Activated CD8-positive, alpha-beta memory T cell treated with anti-CD3 and anti-CD28 coated beads for 4 hours (primary cell): ENCODE data around the gene CD38.
A peak's percentile ranks its signal among the peaks of the same experiment; 100 is the strongest.
"Not testable (repeated sequence)": the region's sequence is repeated elsewhere in the genome, so short reads cannot be mapped to it uniquely, and the experiment has no call there.

ENCODE experiments used
- DNase-seq, 2 donors: peaks; one replicate each; pipeline ENCODE4 v3.0.0-alpha.2; 2020; ENCODE audit warnings: low read depth in 2 of 2

The CD38 gene

GRCh38 chr4:15778289-15779241, at the start of gene CD38:
Gene CD38, plus strand, starts transcription at chr4:15778328. Its CDS starts 87 bp downstream, at chr4:15778415.
- DNase-seq = no peak

GRCh38 chr4:15729910-15730533, 48.1 kb upstream of the CD38 start:
- peak in 1 of 2 donors; percentile 23 for DNase-seq

- not testable (repeated sequence) for DNase-seq
Measured at GRCh38 chr4:15733061-15733460, 45.1 kb upstream of the CD38 start.

- DNase-seq = no peak
Measured at GRCh38 chr4:15735536-15735935, 42.6 kb upstream of the CD38 start.

- no peak for DNase-seq
Measured at GRCh38 chr4:15736514-15737050, 41.5 kb upstream of the CD38 start.

GRCh38 chr4:15737255-15737654, 40.9 kb upstream of the CD38 start:
- DNase-seq = no peak

GRCh38 chr4:15738877-15739276, 39.3 kb upstream of the CD38 start:
- no peak for DNase-seq

GRCh38 chr4:15740764-15741404, 37.2 kb upstream of the CD38 start:
- DNase-seq = no peak

GRCh38 chr4:15742083-15742582, 36.0 kb upstream of the CD38 start:
- DNase-seq = no peak

GRCh38 chr4:15742637-15743036, 35.5 kb upstream of the CD38 start:
- no peak for DNase-seq

GRCh38 chr4:15744016-15744545, 34.0 kb upstream of the CD38 start:
- no peak for DNase-seq

- no peak for DNase-seq
Measured at GRCh38 chr4:15746110-15746509, 32.0 kb upstream of the CD38 start.

GRCh38 chr4:15749001-15749400, 29.1 kb upstream of the CD38 start:
- no peak for DNase-seq

- no peak for DNase-seq
Measured at GRCh38 chr4:15751153-15751552, 27.0 kb upstream of the CD38 start.

- DNase-seq = no peak
Measured at GRCh38 chr4:15753081-15753480, 25.0 kb upstream of the CD38 start.

- no peak for DNase-seq
Measured at GRCh38 chr4:15753786-15754185, 24.3 kb upstream of the CD38 start.

- DNase-seq = no peak
Measured at GRCh38 chr4:15754323-15754722, 23.8 kb upstream of the CD38 start.

- no peak for DNase-seq
Measured at GRCh38 chr4:15755321-15756155, 22.6 kb upstream of the CD38 start.

GRCh38 chr4:15756361-15756861, 21.7 kb upstream of the CD38 start:
- peak; percentile 48 to 52 for DNase-seq

- no peak for DNase-seq
Measured at GRCh38 chr4:15757054-15757453, 21.1 kb upstream of the CD38 start.

GRCh38 chr4:15758294-15758693, 19.8 kb upstream of the CD38 start:
- no peak for DNase-seq
